ENCODE measurements around the gene AOPEP. TPM values are rescaled to one million over a fixed set of nuclear protein-coding genes. Genes with fewer than 3 reads are reported as not detected.

Gene AOPEP
- total and polyA plus RNA-seq, 2 donors, result 9.6 to 36.5 TPM

- H3K36me3 ChIP-seq (ENCODE audit: control insufficient read depth in 2 of 2, insufficient read depth in 2 of 2, low read length in 1 of 2), result no peaks in the 10 kb centered on the region
- no peak overlapping the region for H3K4me3 ChIP-seq (ENCODE audit: low read length in 2 of 2)
- peaks cover 5 to 8% of the 10 kb centered on the region in 2 donors for H3K4me1 ChIP-seq (ENCODE audit: control insufficient read depth in 2 of 2, insufficient read depth in 2 of 2, low read length in 2 of 2)
- no peaks in the 10 kb centered on the region for H3K27me3 ChIP-seq (ENCODE audit: control insufficient read depth in 2 of 2, insufficient read depth in 1 of 2, low read length in 1 of 2)
- 98% methylated on average over 5 of the region's 5 CpGs for WGBS
- no peak for DNase-seq (ENCODE audit: low read depth in 6 of 9, low spot score in 9 of 9)
- no peak overlapping the region for H3K27ac ChIP-seq (ENCODE audit: low read depth in 1 of 2, low read length in 1 of 2)
- no peaks in the 10 kb centered on the region for H3K9me3 ChIP-seq (ENCODE audit: control insufficient read depth in 2 of 2, insufficient read depth in 1 of 2, low read length in 1 of 2)
These were observed 302.8 kb downstream of the AOPEP start for GRCh38 chr9:95029288-95029687.

- no peak overlapping the region for H3K4me3 ChIP-seq (ENCODE audit: low read length in 2 of 2)
- no peaks in the 10 kb centered on the region for H3K27me3 ChIP-seq (ENCODE audit: control insufficient read depth in 2 of 2, insufficient read depth in 1 of 2, low read length in 1 of 2)
- 96% methylated on average over 2 of the region's 2 CpGs for WGBS
- no peak for DNase-seq (ENCODE audit: low read depth in 6 of 9, low spot score in 9 of 9)
- no peaks in the 10 kb centered on the region for H3K36me3 ChIP-seq (ENCODE audit: control insufficient read depth in 2 of 2, insufficient read depth in 2 of 2, low read length in 1 of 2)
- no peaks in the 10 kb centered on the region for H3K9me3 ChIP-seq (ENCODE audit: control insufficient read depth in 2 of 2, insufficient read depth in 1 of 2, low read length in 1 of 2)
- no peak overlapping the region for H3K27ac ChIP-seq (ENCODE audit: low read depth in 1 of 2, low read length in 1 of 2)
- peaks cover 5 to 8% of the 10 kb centered on the region in 2 donors for H3K4me1 ChIP-seq (ENCODE audit: control insufficient read depth in 2 of 2, insufficient read depth in 2 of 2, low read length in 2 of 2)
These were observed 303.2 kb downstream of the AOPEP start for GRCh38 chr9:95029720-95030119.

- Histone ChIP-seq H3K9me3 (ENCODE audit: control insufficient read depth in 2 of 2, insufficient read depth in 1 of 2, low read length in 1 of 2) (no peaks in the 10 kb centered on the region), H3K36me3 (ENCODE audit: control insufficient read depth in 2 of 2, insufficient read depth in 2 of 2, low read length in 1 of 2) (no peaks in the 10 kb centered on the region), H3K4me3 (ENCODE audit: low read length in 2 of 2) (no peak overlapping the region), H3K27me3 (ENCODE audit: control insufficient read depth in 2 of 2, insufficient read depth in 1 of 2, low read length in 1 of 2) (no peaks in the 10 kb centered on the region), H3K4me1 (ENCODE audit: control insufficient read depth in 2 of 2, insufficient read depth in 2 of 2, low read length in 2 of 2) (peaks cover 5 to 8% of the 10 kb centered on the region in 2 donors), H3K27ac (ENCODE audit: low read depth in 1 of 2, low read length in 1 of 2) (no peak overlapping the region)
- 96% methylated on average over 4 of the region's 4 CpGs for WGBS
- no peak for DNase-seq (ENCODE audit: low read depth in 6 of 9, low spot score in 9 of 9)
These were observed 303.8 kb downstream of the AOPEP start for GRCh38 chr9:95030344-95030743.

GRCh38 chr9:95030920-95031642 lies 304.6 kb downstream of the AOPEP start:
- 96% methylated on average over 10 of the region's 10 CpGs for WGBS
- no peak overlapping the region for H3K27ac ChIP-seq (ENCODE audit: low read depth in 1 of 2, low read length in 1 of 2)
- H3K36me3 ChIP-seq (ENCODE audit: control insufficient read depth in 2 of 2, insufficient read depth in 2 of 2, low read length in 1 of 2), result no peaks in the 10 kb centered on the region

GRCh38 chr9:95031711-95032461 lies 305.4 kb downstream of the AOPEP start:
- no peak overlapping the region for H3K4me3 ChIP-seq (ENCODE audit: low read length in 2 of 2)
- peaks cover 5 to 8% of the 10 kb centered on the region in 2 donors for H3K4me1 ChIP-seq (ENCODE audit: control insufficient read depth in 2 of 2, insufficient read depth in 2 of 2, low read length in 2 of 2)
- no peak for DNase-seq (ENCODE audit: low read depth in 6 of 9, low spot score in 9 of 9)
- 59% methylated on average over 5 of the region's 5 CpGs for WGBS
- H3K9me3 ChIP-seq (ENCODE audit: control insufficient read depth in 2 of 2, insufficient read depth in 1 of 2, low read length in 1 of 2), result no peaks in the 10 kb centered on the region
- H3K36me3 ChIP-seq (ENCODE audit: control insufficient read depth in 2 of 2, insufficient read depth in 2 of 2, low read length in 1 of 2), result no peaks in the 10 kb centered on the region
- H3K27me3 ChIP-seq (ENCODE audit: control insufficient read depth in 2 of 2, insufficient read depth in 1 of 2, low read length in 1 of 2), result no peaks in the 10 kb centered on the region
- H3K27ac ChIP-seq (ENCODE audit: low read depth in 1 of 2, low read length in 1 of 2), result no peak overlapping the region

More at GRCh38 chr9:95030920-95031642, 304.6 kb downstream of the AOPEP start:
- DNase-seq (ENCODE audit: low read depth in 6 of 9, low spot score in 9 of 9), result no peak
- Histone ChIP-seq H3K9me3 (ENCODE audit: control insufficient read depth in 2 of 2, insufficient read depth in 1 of 2, low read length in 1 of 2) (no peaks in the 10 kb centered on the region), H3K4me1 (ENCODE audit: control insufficient read depth in 2 of 2, insufficient read depth in 2 of 2, low read length in 2 of 2) (peaks cover 5 to 8% of the 10 kb centered on the region in 2 donors), H3K4me3 (ENCODE audit: low read length in 2 of 2) (no peak overlapping the region), H3K27me3 (ENCODE audit: control insufficient read depth in 2 of 2, insufficient read depth in 1 of 2, low read length in 1 of 2) (no peaks in the 10 kb centered on the region)

GRCh38 chr9:95032580-95033341 lies 306.3 kb downstream of the AOPEP start:
- Histone ChIP-seq H3K27me3 (ENCODE audit: control insufficient read depth in 2 of 2, insufficient read depth in 1 of 2, low read length in 1 of 2) (no peaks in the 10 kb centered on the region), H3K4me1 (ENCODE audit: control insufficient read depth in 2 of 2, insufficient read depth in 2 of 2, low read length in 2 of 2) (peaks cover 5 to 8% of the 10 kb centered on the region in 2 donors), H3K27ac (ENCODE audit: low read depth in 1 of 2, low read length in 1 of 2) (no peak overlapping the region), H3K4me3 (ENCODE audit: low read length in 2 of 2) (no peak overlapping the region), H3K9me3 (ENCODE audit: control insufficient read depth in 2 of 2, insufficient read depth in 1 of 2, low read length in 1 of 2) (no peaks in the 10 kb centered on the region), H3K36me3 (ENCODE audit: control insufficient read depth in 2 of 2, insufficient read depth in 2 of 2, low read length in 1 of 2) (peaks cover 0 to 2% of the 10 kb centered on the region in 2 donors)
- DNase-seq (ENCODE audit: low read depth in 6 of 9, low spot score in 9 of 9), result no peak
- WGBS, result 53% methylated on average over 9 of the region's 9 CpGs

GRCh38 chr9:95035846-95036245 lies 309.3 kb downstream of the AOPEP start:
- Histone ChIP-seq H3K9me3 (ENCODE audit: control insufficient read depth in 2 of 2, insufficient read depth in 1 of 2, low read length in 1 of 2) (no peaks in the 10 kb centered on the region), H3K27me3 (ENCODE audit: control insufficient read depth in 2 of 2, insufficient read depth in 1 of 2, low read length in 1 of 2) (no peaks in the 10 kb centered on the region), H3K36me3 (ENCODE audit: control insufficient read depth in 2 of 2, insufficient read depth in 2 of 2, low read length in 1 of 2) (peaks cover 0 to 2% of the 10 kb centered on the region in 2 donors), H3K4me1 (ENCODE audit: control insufficient read depth in 2 of 2, insufficient read depth in 2 of 2, low read length in 2 of 2) (peaks cover 5 to 8% of the 10 kb centered on the region in 2 donors), H3K4me3 (ENCODE audit: low read length in 2 of 2) (no peak overlapping the region), H3K27ac (ENCODE audit: low read depth in 1 of 2, low read length in 1 of 2) (no peak overlapping the region)
- 79% methylated on average over 3 of the region's 3 CpGs for WGBS
- DNase-seq (ENCODE audit: low read depth in 6 of 9, low spot score in 9 of 9), result no peak

GRCh38 chr9:95036676-95037075 lies 310.2 kb downstream of the AOPEP start:
- DNase-seq (ENCODE audit: low read depth in 6 of 9, low spot score in 9 of 9), result no peak
- peaks cover 5% of the 10 kb centered on the region in 2 donors for H3K4me1 ChIP-seq (ENCODE audit: control insufficient read depth in 2 of 2, insufficient read depth in 2 of 2, low read length in 2 of 2)
- WGBS, result 80% methylated on average over 2 of the region's 2 CpGs
- no peak overlapping the region for H3K4me3 ChIP-seq (ENCODE audit: low read length in 2 of 2)
- H3K27me3 ChIP-seq (ENCODE audit: control insufficient read depth in 2 of 2, insufficient read depth in 1 of 2, low read length in 1 of 2), result no peaks in the 10 kb centered on the region
- peaks cover 0 to 2% of the 10 kb centered on the region in 2 donors for H3K36me3 ChIP-seq (ENCODE audit: control insufficient read depth in 2 of 2, insufficient read depth in 2 of 2, low read length in 1 of 2)
- no peak overlapping the region for H3K27ac ChIP-seq (ENCODE audit: low read depth in 1 of 2, low read length in 1 of 2)
- H3K9me3 ChIP-seq (ENCODE audit: control insufficient read depth in 2 of 2, insufficient read depth in 1 of 2, low read length in 1 of 2), result no peaks in the 10 kb centered on the region
